BE2C (cell line): ENCODE data around the gene PARD3.
"Not testable (repeated sequence)": the region's sequence is repeated elsewhere in the genome, so short reads cannot be mapped to it uniquely, and the experiment has no call there.

Experiments
- DNase-seq: peaks from one replicate; pipeline ENCODE4 v3.0.0-alpha.2; 2020
- H3K27me3 ChIP-seq: fragments of 250-450 bp; sonication (Bioruptor Pico); 2 replicates; pipeline ENCODE4 v1.5.1; 2020; ENCODE audit warnings: mild to moderate bottlenecking
- H3K36me3 ChIP-seq: fragments of 250-450 bp; sonication (Bioruptor Pico); 2 replicates; pipeline ENCODE4 v1.5.1; 2020; ENCODE audit warnings: mild to moderate bottlenecking
- H3K4me1 ChIP-seq: fragments of 250-450 bp; sonication (Bioruptor Pico); 2 replicates; pipeline ENCODE4 v1.5.1; 2020
- H3K4me3 ChIP-seq: 2 replicates; pipeline ENCODE4 v1.5.1; 2011; ENCODE audit warnings: low read depth, low read length
- H3K9me3 ChIP-seq: fragments of 250-450 bp; sonication (Bioruptor Pico); 2 replicates; pipeline ENCODE4 v1.5.1; 2020
- CTCF ChIP-seq: IDR thresholded peaks from 2 replicates; pipeline ENCODE4 v1.5.1; 2012; ENCODE audit warnings: mild to moderate bottlenecking, low read depth, low read length

The PARD3 gene

GRCh38 chr10:34715511-34716187 is 99.4 kb downstream of the PARD3 start:
- Histone ChIP-seq H3K4me1 (no peaks in the 10 kb centered on the region; the same call in 1 of the 2 replicates), H3K4me3 (no peak overlapping the region), H3K27me3 (no peaks in the 10 kb centered on the region), H3K9me3 (no peaks in the 10 kb centered on the region), H3K36me3 (no peaks in the 10 kb centered on the region)
- TF ChIP-seq CTCF, result no peak
- no peak for DNase-seq

- Histone ChIP-seq H3K36me3 (no peaks in the 10 kb centered on the region), H3K27me3 (no peaks in the 10 kb centered on the region), H3K9me3 (no peaks in the 10 kb centered on the region), H3K4me3 (no peak overlapping the region), H3K4me1 (no peaks in the 10 kb centered on the region; the same call in 1 of the 2 replicates)
- TF ChIP-seq CTCF, result no peak
- no peak for DNase-seq
Observed at GRCh38 chr10:34713875-34714274, 101.2 kb downstream of the PARD3 start.

- Histone ChIP-seq H3K4me1 (no peaks in the 10 kb centered on the region), H3K27me3 (no peaks in the 10 kb centered on the region), H3K4me3 (no peak overlapping the region), H3K9me3 (no peaks in the 10 kb centered on the region), H3K36me3 (no peaks in the 10 kb centered on the region)
- DNase-seq, result no peak
- TF ChIP-seq CTCF, result no peak
Observed at GRCh38 chr10:34711500-34711899, 103.6 kb downstream of the PARD3 start.

GRCh38 chr10:34710391-34710751 is 104.7 kb downstream of the PARD3 start:
- H3K9me3 ChIP-seq, result no peaks in the 10 kb centered on the region
- no peak for DNase-seq
- no peaks in the 10 kb centered on the region for H3K4me1 ChIP-seq
- H3K27me3 ChIP-seq, result no peaks in the 10 kb centered on the region
- H3K4me3 ChIP-seq, result no peak overlapping the region
- no peaks in the 10 kb centered on the region for H3K36me3 ChIP-seq
- no peak for TF ChIP-seq CTCF

- Histone ChIP-seq H3K4me3 (no peak overlapping the region), H3K27me3 (no peaks in the 10 kb centered on the region), H3K4me1 (no peaks in the 10 kb centered on the region), H3K9me3 (no peaks in the 10 kb centered on the region), H3K36me3 (no peaks in the 10 kb centered on the region)
- DNase-seq, result no peak
- TF ChIP-seq CTCF, result no peak
Observed at GRCh38 chr10:34709637-34710390, 105.3 kb downstream of the PARD3 start.

- no peak for TF ChIP-seq CTCF
- no peak for DNase-seq
Observed at GRCh38 chr10:34707656-34708055, 107.4 kb downstream of the PARD3 start.

GRCh38 chr10:34706992-34707391 is 108.1 kb downstream of the PARD3 start:
- not testable (repeated sequence) for DNase-seq, H3K4me1 ChIP-seq, H3K4me3 ChIP-seq, H3K27me3 ChIP-seq, H3K36me3 ChIP-seq, H3K9me3 ChIP-seq

More at GRCh38 chr10:34707656-34708055, 107.4 kb downstream of the PARD3 start:
- H3K4me1 ChIP-seq, result no peaks in the 10 kb centered on the region
- H3K4me3 ChIP-seq, result no peak overlapping the region
- no peaks in the 10 kb centered on the region for H3K27me3 ChIP-seq
- no peaks in the 10 kb centered on the region for H3K9me3 ChIP-seq
- H3K36me3 ChIP-seq, result no peaks in the 10 kb centered on the region
